Measurements from ENCODE around the gene CPM.

- TF ChIP-seq SP1 (CRISPR knock-in tag; conservative IDR thresholded peaks at IDR 0.05) (no peak), FOXJ3 (CRISPR knock-in tag; IDR thresholded peaks at IDR 0.05; ENCODE audit: borderline replicate concordance) (no peak), MAX (CRISPR knock-in tag; IDR thresholded peaks at IDR 0.05) (no peak), ZNF317 (CRISPR knock-in tag; IDR thresholded peaks at IDR 0.05; ENCODE audit: borderline replicate concordance, low read depth) (no peak), RORB (CRISPR knock-in tag; IDR thresholded peaks at IDR 0.05) (no peak), CREB1 (CRISPR knock-in tag; IDR thresholded peaks at IDR 0.05) (no peak), JUN (CRISPR knock-in tag; IDR thresholded peaks at IDR 0.05) (no peak), ZNF121 (CRISPR knock-in tag; IDR thresholded peaks at IDR 0.05) (no peak), ZSCAN18 (CRISPR knock-in tag; IDR thresholded peaks at IDR 0.05) (no peak), CTCF (IDR thresholded peaks at IDR 0.05) (no peak), ATF2 (CRISPR knock-in tag; IDR thresholded peaks at IDR 0.05; ENCODE audit: borderline replicate concordance, low read depth) (no peak), SMAD3 (CRISPR knock-in tag; IDR thresholded peaks at IDR 0.05; ENCODE audit: borderline replicate concordance) (no peak), NR3C1 (CRISPR knock-in tag; conservative IDR thresholded peaks at IDR 0.05; ENCODE audit: low read depth) (no peak)
Observed at GRCh38 chr12:68911197-68911718, 21.7 kb downstream of the CPM start.

Data from WTC11 (cell line).